Lower leg skin (tissue), 4 donors: ENCODE data around the gene ZFP3. TPM values are rescaled to one million over a fixed set of nuclear protein-coding genes. Genes with fewer than 3 reads are reported as not detected.
A peak's percentile ranks its signal among the peaks of the same experiment; 100 is the strongest.
"Not testable (repeated sequence)": the region's sequence is repeated elsewhere in the genome, so short reads cannot be mapped to it uniquely, and the experiment has no call there.

Source experiments
- DNase-seq, 2 donors: peaks; one replicate each; pipeline ENCODE4 v3.0.0-alpha.2; 2019; ENCODE audit warnings: low spot score in 2 of 2
- H3K4me3 ChIP-seq: fragments of 200-600 bp; sonication (generic); 2 replicates; pipeline ENCODE4 v1.5.1; 2017; ENCODE audit warnings: mild to moderate bottlenecking, low read depth; ENCODE audit not compliant: poor library complexity, severe bottlenecking
- POLR2A ChIP-seq, 2 donors: fragments of 450-650 bp; IDR thresholded peaks; one replicate each; pipeline ENCODE4 v1.6.1; 2016 to 2017; ENCODE audit warnings: antibody characterized with exemption in 2 of 2, mild to moderate bottlenecking in 1 of 2, moderate library complexity in 1 of 2
- WGBS, 2 donors: methylation state at CpG; one replicate each; pipeline ENCODE4 v1.1.5; 2018; 5-methylcytosine and 5-hydroxymethylcytosine counted together
- intact Hi-C: fragments of 100-400 bp; cut with DNase I; formaldehyde crosslinking; loops from one replicate; pipeline ENCODE4 v1.15.0; 2023; ENCODE audit warnings: low total_unique reads
- total RNA-seq, 4 donors: library from RNA; depleted of rRNA; stranded (reverse); fragments of >200 nt; gene quantifications; one replicate each; pipeline ENCODE4 v1.1.0, GENCODE V29; 2016
- TF ChIP-seq, protein P1 (sequence below), 3 donors: fragments of 450-650 bp; IDR thresholded peaks; one replicate each; pipeline ENCODE4 v1.5.1; 2016; ENCODE audit warnings: antibody characterized with exemption in 3 of 3, mild to moderate bottlenecking in 3 of 3, moderate library complexity in 2 of 3

Gene ZFP3
- total RNA-seq = 1 to 10 TPM; 1.2 to 5.2 (median 3.5) TPM

DNA sequence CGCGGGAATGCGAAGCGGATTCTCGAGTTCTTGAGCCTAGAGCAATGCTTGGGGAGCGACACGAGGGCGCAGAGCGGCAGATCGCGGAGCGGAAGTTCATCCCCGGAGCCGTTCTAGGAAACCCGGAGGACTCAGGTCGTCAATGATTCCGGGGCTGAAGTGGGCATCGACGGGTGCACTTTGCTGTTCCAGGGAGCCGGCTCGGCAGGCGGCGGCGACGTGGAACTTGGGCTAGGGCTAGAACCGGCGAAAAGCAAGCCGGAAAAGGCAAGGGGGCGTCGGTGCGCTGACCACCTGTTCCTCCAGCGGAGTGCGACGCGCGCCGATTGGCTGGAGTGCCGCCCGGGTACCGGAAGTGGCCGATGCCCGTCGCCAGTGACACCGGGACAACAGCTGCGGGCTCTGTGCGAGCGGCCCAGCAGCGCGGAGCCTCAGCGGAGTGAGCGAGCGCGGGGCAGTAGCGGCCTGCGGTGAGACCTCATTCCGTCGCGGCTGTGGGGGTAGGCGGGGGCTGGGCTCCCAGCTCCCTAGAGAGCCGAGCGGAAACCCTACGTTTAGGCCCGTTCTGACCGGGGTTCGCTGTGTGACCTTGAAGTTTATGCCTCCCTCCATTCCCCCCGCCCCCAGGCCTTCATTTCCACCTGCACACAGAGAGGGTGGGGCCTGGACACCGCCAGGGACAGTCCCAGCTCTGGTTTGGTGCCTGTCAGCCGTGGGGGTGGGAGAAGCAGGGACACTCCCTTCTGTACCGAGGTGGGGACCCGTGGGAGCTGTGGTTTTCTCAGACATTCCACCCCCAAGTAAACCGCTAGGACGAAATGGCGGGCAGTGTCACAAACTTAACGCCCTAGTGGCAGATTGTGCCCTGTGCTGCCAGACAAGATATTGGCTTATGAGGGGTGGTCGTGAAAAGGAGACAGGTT, at the start of gene ZFP3:
ZFP3 (plus strand) TSS at position 362 of the 923 bp plus-strand sequence. CDS start 13,038 bp downstream, outside the sequence.
- TF ChIP-seq POLR2A (IDR thresholded peaks at IDR 0.05) = no peak
- TF ChIP-seq, protein P1, sequence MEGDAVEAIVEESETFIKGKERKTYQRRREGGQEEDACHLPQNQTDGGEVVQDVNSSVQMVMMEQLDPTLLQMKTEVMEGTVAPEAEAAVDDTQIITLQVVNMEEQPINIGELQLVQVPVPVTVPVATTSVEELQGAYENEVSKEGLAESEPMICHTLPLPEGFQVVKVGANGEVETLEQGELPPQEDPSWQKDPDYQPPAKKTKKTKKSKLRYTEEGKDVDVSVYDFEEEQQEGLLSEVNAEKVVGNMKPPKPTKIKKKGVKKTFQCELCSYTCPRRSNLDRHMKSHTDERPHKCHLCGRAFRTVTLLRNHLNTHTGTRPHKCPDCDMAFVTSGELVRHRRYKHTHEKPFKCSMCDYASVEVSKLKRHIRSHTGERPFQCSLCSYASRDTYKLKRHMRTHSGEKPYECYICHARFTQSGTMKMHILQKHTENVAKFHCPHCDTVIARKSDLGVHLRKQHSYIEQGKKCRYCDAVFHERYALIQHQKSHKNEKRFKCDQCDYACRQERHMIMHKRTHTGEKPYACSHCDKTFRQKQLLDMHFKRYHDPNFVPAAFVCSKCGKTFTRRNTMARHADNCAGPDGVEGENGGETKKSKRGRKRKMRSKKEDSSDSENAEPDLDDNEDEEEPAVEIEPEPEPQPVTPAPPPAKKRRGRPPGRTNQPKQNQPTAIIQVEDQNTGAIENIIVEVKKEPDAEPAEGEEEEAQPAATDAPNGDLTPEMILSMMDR (IDR thresholded peaks at IDR 0.05) = no peak
- intact Hi-C loops = no loop called here
- 0 to 1% methylated on average over 36 to 39 of the region's 75 CpGs for WGBS, 2 donors

DNA sequence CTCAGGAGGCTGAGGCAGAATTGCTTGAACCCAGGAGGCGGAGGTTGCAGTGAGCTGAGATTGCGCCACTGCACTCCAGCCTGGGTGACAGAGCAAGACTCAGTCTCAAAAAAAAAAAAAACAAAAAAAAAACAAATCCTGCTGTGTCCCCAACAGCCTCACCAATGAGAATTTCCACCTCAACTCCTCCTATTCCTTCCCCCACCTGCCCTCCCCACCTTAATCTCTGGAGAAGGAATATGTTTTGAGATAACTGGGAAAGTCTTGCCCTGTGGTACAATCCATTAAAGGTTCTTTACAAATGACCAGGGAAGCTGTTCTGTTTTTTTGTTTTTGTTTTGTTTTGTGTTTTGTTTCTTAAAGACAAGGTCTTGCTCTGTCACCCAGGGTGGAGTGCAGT, 48.1 kb upstream of the ZFP3 start:
- 85 to 95% methylated on average over 2 of the region's 2 CpGs for WGBS, 2 donors
- H3K4me3 ChIP-seq, DNase-seq, intact Hi-C loops: not testable (repeated sequence)

More for the DNA sequence above, at the start of gene ZFP3:
- DNase-seq = peak; percentile 71 to 96
- H3K4me3 ChIP-seq = peak within 1 kb of the TSS; percentile 81

DNA sequence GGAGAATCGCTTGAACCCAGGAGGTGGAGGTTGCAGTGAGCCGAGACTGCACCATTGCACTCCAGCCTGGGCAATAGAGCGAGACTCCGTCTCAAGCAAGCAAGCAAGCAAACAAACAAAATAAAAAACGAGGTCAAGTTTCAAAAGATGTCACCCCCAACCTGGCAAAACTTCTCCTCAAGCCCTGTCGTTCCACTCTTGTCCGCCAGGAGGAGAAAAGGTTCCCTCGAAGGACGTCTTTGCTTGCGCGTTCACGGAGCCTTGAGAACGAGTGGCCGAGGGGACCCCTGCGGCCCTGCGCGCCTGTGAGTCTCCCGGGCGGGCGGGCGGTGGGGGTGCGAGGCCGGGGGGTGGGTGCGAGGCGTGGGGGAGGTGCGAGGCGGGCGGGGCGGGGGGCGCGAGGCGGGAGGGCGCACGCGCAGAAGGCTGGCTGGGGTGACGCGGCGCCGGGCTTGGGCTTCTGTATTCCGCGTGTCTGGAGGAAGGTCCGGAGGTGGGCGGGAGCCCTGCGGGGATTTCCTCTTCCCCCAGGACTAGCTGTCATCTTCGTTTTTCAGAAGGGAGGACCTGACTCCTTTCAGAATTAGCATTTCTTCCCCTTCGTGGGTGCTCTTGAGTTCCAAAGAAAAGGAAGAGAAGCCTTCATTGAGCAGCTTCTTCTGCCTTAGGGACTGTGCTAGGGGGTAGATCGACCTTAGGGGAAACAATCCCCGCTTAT, 46.7 kb upstream of the ZFP3 start:
- 3 to 5% methylated on average over 26 to 44 of the region's 48 CpGs for WGBS, 2 donors
- TF ChIP-seq, protein P1 (IDR thresholded peaks at IDR 0.05) = peak in 1 of 3 donors; percentile 28
- no peak for TF ChIP-seq POLR2A (IDR thresholded peaks at IDR 0.05)
- no peak overlapping the region for H3K4me3 ChIP-seq
- DNase-seq = peak; percentile 76 to 95
- intact Hi-C loops = no loop called here

DNA sequence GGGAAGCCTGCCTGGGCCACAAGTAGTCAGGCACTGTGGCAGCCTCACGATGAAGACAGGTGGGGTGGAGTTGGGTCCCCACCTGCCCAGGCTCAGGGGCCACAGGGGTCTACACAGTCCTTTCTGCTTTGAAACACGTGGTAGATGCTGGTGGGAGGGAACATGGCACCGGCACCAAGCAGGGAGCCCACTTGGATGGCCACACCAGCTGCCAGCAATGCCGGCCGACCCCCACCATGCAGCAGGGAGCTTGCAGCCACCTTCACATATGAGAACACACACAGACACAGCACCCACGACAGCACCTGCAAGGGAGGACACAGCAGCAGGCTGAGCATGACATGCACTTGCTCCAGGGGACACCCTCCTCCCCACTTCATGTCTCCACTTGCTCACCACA, 45.4 kb upstream of the ZFP3 start:
- intact Hi-C loops = no loop called here
- 81 to 86% methylated on average over 3 to 5 of the region's 6 CpGs for WGBS, 2 donors

DNA sequence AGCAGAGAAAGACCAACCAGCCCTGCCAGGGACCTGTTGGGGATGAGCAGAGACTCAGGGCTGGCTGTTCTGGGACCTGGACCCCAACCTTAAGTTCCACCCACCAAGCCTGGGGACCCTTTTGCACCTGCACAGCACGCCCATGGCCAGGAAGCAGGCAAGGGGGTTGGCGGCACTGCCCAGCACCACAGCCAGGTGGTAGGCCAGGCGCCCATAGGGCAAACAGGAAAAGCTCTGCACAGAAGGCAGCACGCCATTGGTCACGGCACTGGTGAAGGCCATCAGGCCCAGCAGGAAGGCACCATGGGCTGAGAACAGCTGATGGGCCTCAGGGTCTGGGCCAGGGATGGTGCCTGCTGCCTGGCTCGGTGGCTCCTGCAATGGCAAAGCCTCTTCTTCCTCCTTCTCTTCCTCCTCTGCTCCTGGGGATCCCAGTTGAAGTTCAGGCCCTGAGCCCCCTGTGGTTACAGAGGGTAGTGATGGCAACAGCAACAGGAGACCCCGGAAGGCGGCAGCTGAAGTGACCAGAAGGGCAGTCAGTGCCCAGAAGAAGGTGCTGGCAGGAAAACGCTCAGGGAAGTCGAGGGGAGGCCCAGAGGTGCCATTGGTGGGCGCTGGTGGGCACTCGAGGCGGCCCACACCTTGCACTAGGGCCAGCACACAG, 44.8 kb upstream of the ZFP3 start:
- no peak for DNase-seq
- TF ChIP-seq POLR2A (IDR thresholded peaks at IDR 0.05) = no peak
- TF ChIP-seq, protein P1 (IDR thresholded peaks at IDR 0.05) = no peak
- 79 to 80% methylated on average over 10 to 13 of the region's 13 CpGs for WGBS, 2 donors
- H3K4me3 ChIP-seq = no peak overlapping the region
- intact Hi-C loops = no loop called here

More for the DNA sequence above, 45.4 kb upstream of the ZFP3 start:
- DNase-seq = no peak
- TF ChIP-seq POLR2A (IDR thresholded peaks at IDR 0.05) = no peak
- TF ChIP-seq, protein P1 (IDR thresholded peaks at IDR 0.05) = no peak
- no peak overlapping the region for H3K4me3 ChIP-seq
